IPS-NIHi7 (cell line): ENCODE results near the gene NRCAM.

Source experiments
- DNase-seq: peaks from one replicate; pipeline ENCODE4 v3.0.0; 2012; ENCODE audit warnings: mixed read lengths; ENCODE audit errors: extremely low spot score

NRCAM gene

DNA sequence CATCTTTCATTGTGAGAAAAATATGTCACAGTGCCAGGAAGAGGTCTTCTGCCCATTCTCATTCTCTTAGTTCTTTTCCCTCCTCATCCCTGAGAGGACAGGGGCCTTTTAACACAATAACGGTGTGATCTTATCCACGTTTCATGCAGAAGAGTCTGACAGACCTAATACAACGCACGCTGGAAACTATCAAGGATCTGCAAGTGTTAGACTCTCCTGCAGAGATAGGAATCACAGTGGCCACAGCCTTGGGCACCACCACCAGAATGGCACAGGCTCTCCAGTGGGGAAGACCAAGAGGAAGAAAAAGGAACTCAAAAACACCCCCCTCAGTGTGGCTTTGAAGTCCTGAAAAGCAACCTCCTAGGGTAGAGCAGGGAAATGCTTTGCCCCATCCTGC lies 253.5 kb downstream of the NRCAM start:
- DNase-seq, result no peak

DNA sequence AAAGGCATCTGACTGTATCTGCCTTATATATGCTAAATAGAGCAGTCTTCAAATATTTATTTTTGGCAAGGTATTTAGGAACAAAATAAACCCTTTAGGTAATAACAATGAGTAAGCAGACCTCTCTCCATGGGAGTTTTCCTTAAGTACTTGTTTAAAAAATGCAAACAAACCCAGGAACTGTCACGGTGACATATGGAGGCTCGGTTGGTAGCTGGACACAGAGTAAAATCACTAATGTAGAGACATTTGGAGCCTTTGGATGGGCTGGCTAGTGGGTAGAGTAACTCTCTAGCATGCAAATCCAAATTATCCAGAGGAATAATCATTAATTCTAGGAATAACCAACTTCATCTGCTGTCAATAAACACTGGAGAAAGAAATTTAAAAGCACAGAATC lies 254.5 kb downstream of the NRCAM start:
- no peak for DNase-seq

DNA sequence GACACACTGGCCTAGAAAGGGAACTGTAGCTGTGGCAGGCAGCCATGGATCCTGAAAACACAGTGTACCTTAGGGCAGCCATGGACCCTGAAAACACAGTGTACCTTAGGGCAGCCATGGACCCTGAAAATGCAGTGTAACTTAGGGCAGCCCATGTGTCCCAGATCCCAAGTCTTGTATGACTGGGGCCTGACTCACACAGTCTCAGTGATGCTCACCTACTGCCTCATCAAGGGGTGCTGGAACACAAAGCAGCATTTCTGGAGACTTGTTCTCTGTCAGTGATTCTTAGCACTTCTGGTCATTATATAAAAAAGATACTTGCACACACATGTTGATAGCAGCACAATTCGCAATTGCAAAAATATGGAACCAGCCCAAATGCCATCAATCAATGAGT lies 255.9 kb downstream of the NRCAM start:
- no peak for DNase-seq

DNA sequence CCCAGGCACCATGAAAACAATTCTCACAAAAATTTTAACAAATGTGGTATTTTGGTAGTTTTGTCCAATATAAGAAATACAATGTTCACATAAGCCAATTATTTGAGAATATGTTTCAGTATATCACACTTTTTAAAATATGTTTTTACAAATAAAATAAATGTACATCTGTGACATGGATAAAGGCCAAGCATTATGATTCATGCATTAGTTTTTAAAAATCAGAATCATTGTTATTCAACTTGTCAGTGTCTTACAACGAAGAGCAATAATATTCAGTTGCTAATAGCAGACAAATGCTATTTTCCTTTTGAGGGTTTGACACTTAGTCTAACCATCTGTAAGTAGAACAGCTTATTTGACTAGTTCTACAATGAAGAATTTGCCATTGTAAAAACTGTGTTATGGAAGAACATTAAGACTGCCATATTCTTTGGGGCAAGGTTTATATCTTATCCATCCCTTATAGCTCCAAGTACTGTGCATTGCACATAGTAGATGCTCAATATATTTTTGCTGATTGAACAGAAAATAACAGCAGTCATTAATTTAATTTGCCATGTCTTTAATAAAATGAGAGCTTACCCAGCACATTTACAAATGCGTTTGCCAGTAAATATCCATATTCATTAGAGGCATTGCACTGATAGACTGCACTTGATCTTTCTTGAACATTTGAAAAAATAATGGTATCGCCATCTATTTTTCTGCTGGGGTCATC lies 258.7 kb downstream of the NRCAM start:
- DNase-seq, result no peak

DNA sequence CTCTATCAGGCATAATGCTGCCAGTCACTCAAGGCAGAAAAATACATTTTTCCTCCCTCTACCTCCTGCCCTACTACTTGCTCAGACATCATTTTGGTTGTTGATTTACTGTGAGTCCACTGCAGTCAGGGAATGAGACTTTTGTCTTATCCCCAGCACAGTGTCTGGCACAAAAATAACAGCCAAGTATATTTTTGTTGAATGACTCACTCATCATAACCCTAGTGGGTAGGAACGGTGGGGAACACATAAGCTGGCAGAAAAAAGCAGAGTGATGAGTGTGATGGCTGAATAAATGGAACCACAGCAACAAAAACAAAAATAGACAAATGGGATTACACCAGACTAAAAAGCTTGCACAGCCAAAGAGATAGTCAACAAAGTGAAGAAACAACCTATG lies 260.2 kb downstream of the NRCAM start:
- DNase-seq, result no peak

DNA sequence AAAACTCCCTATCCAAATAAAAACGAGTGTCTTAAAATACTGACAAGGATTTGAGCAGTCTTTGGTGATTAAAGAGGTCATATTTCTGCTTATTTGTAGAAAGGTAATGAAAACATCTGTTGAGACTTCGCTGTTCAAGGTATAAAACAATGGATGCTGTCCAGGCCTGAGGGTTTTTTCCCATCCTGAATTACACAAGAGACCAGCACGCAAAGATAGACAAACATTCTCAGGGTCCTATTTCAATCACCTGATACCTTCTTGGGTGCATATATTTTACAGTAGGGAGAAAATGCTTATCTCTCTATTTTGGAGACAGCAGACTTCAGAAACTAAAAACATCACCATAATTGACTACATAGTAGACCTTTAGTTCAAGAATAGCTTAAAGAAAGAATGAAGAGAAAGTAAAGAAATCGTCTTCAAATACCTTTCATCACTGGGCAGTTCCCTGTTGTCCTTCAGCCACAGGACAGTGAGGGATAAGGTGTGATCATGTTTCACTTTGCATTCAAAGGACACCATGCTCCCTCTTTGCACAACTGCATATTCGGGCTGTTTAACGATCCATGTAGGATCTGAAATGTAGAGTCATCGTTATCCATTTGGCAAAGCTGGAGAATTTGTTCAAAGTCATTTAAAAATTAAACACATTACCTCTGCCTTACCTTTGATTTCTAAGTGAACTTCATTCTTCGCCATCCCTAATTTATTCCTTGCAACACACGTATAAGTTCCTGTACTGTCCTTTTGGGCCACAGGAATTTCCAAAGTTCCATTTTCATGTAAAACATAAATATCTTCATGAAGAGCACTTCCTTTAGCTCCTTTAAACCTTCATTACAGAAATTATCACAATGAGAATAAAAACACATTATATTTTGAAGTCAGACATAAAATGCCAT lies 262.4 kb downstream of the NRCAM start:
- DNase-seq, result no peak

DNA sequence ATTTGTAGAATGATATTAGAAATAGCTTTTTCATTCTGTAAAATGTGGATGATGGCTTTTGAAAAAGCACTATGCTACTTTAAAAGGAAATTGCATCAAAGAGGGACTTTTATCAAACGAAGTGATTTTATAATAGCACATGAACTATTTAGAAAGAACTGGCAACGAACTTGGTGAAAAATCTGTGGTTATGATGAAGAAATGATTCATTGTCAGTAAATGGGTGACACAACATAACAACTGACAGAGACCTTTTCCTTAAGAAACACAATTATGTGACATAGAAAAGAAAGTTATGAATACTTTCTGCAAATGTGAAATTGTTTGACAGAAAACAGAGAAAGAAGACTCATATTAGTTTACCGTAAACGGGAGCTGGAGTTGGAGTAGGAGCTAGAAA lies 265.3 kb downstream of the NRCAM start:
- DNase-seq, result no peak

DNA sequence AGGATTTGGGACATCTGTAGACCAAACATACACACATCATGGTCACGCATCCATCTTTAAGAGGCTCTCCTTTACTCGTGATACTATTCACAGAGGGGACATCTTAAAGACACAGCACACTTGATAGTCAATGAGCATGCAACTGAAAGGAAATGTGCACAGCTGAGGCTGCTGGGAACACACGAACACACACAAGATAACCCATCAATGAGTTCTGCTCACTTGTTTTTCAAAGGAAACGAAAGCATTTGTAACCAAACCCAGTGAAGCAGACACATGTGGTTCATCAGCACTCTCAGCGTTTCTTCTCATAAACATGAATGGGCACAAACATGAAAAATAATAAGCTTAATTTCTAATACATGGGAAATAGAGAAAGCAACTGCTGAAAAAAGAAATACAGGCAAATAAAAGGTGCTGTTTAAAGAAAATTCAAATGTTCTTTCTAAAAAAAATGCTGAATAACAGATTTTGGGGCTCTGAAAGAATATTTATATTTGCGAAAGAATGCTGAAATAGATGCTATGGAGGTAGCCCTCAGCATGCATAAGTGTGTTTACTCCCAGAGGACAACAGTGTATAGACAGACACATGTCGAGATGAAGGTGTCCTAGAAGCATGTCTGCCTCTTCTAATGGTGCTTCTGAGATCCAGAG lies 266.4 kb downstream of the NRCAM start:
- DNase-seq, result no peak

DNA sequence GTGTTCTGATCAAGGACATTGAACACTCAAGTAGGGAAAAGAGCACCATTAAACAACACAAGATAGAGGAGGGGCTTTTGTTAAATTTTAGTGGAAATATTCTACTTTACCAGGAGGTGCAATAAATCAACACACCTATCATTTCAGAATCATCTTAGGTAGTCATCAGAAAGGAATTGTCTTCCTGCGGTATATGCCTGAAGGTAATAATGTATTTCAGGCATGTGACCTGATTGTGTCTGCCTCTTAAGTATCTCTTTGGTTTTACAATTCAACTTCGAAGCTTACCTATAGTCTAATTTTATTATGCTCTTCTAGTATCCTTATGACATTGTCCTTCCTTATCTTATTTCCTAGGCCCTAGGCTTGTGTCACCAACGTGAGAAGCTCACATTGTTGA lies 267.5 kb downstream of the NRCAM start:
- no peak for DNase-seq

DNA sequence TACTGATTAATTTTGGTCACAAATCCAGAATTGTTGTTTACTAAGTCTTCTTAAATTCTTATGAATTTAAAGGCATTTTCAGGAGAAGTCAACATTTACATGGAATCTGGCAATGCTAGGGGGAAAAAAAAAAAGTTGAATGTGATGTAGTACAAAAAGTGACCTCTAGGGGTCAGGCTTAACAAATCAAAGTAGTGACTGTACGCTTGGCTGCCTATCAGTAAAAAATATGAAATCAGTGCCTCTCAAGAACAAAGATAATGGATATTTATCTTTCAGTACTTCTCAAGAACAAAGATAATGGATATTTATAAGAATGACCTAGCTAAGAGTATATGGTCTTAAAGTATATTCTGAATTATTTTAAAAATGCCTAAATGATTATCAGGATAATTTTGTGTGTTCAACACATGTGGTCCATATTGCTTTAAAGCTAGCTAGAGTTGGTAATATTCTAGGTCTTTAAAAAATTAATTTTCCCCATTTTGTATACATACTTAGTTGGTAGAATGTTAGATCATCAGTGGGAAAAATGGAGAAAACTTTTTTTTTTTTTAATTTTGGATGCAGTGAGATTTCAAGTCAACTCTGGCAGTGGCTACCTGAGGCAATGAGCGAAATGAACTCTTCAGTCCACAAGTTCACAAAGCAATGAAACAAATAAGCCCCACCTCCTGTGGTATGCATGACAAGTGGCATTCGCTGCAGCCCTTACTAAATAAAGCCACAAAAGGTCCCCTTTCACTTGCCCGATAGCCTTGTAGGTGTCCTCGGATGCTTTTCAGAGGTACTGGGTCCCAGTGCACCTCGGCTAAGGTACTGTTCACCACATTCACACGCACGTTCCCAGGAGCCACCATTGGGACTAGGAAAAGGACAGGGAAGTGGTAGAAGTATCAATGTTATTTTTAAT lies 274.9 kb downstream of the NRCAM start:
- DNase-seq, result peak; percentile 59

DNA sequence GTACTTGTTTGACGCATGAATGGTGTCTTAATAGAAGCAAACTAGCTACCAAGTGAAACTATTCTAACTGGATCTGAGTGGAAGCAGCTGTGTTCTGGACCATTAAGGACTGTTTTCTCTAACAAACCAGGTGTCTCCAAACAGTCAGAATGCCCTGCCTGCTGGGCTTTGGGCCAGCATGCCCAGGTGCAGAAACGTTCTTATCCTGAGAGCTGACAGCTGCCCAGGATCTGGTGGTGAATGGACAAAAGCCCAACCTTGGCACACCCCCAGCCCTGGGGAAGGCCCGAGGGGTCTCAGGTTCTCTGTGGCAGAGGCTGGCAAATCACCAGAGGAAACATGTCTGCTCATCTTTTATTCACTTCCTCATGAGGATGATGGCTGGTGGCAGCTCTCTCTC lies 277.8 kb downstream of the NRCAM start:
- DNase-seq, result no peak

DNA sequence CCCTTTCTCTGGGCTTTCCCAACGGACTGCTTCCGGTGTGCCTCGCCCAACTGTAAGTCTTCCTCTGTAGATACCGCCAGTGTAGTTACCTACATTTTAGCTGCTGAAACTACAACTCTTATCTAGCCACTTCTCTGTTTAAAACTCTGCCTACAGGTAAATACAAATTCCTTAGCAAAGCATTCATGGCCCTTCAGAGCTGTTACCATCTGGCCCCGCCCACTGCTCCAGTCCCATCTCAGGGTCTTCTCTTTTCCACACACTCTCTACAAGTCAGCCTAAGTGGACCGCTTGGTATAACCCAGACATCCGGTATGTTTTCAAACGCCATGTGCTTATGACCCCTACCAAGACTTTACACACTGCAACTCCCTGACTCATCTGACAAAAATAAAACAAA lies 285.1 kb downstream of the NRCAM start:
- DNase-seq, result peak; percentile 31

DNA sequence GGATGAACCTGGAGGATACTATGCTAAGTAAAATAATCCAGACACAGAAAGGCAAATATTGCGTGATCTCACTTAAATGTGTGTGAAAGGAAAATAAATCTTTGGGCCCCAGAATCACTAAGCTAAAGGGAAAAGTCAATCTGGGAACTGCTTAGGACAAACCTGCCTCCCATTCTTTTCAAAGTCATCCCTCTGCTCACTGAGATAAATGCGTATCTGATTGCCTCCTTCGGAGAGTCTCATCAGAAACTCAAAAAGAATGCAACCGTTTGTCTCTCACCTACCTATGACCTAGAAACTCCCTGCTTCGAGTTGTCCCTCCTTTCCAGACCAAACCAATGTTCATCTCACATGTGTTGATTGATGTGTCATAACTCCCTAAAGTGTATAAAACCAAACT lies 286.0 kb downstream of the NRCAM start:
- no peak for DNase-seq

DNA sequence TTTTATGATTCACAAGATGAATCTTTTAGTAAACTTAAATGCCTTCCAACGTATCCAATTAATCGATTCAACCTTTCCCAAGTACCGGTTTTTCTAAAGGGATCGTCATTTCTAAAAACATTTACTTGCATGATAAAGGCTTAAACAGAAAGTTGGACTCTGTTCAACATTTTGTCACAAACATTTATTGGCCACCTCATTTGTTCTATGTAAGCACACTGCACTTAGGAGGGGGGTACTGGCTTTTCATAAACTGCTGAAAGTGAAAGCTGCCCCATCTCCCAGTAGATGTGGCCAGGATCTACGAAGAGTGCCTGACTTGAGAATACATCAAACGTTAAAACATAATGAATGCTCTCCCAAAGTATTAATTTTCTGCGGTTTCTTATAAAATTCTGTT lies 288.8 kb downstream of the NRCAM start:
- no peak for DNase-seq

DNA sequence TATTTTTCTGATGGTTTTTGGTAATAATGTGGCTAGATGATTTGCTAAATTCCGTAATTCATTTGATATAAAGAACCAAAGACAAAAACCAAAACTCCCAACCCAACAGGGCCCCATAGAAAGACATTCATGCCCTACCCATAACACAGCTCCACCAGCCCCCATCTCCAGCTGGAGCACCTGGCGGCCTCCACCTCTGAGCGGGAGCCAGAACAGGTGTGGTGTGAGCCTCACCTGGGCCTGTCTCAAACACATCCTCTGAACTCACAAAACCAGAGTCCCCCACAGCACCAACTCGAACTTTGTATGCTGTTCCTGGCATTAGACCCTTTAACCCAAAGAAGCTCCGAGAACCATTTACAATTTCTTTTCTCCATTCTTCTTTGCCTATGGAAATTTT lies 289.5 kb downstream of the NRCAM start:
- DNase-seq, result no peak

DNA sequence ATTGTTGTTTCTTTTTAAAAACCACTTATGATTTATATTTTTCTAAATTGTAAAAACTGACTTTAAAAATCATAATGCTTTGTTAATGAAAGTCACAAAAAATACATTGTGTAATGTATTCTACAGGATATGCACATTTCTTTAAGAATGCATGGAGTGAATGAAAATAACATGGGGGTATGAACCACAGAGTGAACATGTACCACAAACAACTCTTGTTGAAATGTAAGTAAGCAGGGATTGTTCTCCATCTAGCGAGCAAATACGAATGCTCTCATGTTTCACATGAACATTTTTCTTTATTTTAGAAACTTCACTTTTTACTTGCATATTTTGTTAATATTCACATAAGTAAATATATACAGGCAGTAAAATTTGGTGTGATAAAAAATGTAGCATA lies 290.5 kb downstream of the NRCAM start:
- DNase-seq, result no peak

DNA sequence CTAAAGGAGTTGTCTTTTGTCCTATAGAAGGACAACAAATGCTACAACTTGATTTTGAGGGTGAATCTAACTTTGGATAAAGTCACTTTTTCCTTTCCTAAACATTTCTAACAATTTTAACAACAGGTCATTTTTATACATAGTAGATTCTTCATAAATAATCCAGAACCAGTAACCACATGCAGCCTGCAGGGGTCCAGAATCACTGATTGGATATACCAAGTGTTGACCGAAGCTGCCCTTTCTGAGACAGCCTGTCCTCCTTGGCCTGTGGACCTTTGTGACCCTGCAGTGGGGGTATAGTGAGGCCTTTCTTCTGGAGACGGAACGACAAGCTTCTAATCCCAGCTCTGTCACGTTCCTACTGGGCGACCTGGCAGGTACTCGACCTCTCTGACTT lies 291.3 kb downstream of the NRCAM start:
- no peak for DNase-seq

DNA sequence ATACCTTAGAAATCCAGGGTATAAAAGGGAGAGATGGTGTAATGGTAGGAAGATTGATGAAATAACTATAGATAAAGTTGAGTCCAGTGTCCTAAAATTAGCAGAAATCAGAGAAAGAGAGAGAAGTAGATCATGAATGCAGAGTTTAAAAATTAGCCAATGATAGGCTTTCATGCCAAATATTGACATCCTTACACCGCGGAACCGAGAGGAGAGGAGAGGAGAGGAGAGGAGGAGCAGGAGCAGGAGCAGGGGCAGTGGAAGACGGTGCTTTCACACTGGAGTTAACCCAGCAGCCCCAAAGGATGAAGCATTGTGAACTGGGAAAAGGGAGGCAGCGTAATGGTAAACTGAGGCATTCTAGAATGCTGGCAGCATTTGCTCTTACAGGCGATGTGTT lies 291.9 kb downstream of the NRCAM start:
- no peak for DNase-seq

DNA sequence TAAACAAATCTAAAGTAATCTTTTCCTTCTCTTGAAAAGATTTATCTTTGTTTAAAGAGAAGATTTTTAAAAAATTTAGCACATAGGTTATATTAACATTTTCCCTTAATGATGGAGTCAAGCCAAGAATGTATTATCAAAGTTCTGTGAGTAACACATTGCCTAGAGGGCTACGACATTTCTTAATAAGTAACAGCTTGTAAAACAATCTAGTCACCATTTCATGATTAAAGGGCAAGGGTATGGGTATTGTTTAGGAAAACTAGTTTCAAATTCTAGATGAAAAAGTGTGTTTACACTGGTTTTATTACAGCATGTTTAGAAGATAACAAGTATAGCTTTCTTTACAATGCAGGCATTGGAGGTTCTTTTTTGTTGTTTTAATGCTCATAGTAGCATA lies 297.5 kb downstream of the NRCAM start:
- DNase-seq, result no peak

DNA sequence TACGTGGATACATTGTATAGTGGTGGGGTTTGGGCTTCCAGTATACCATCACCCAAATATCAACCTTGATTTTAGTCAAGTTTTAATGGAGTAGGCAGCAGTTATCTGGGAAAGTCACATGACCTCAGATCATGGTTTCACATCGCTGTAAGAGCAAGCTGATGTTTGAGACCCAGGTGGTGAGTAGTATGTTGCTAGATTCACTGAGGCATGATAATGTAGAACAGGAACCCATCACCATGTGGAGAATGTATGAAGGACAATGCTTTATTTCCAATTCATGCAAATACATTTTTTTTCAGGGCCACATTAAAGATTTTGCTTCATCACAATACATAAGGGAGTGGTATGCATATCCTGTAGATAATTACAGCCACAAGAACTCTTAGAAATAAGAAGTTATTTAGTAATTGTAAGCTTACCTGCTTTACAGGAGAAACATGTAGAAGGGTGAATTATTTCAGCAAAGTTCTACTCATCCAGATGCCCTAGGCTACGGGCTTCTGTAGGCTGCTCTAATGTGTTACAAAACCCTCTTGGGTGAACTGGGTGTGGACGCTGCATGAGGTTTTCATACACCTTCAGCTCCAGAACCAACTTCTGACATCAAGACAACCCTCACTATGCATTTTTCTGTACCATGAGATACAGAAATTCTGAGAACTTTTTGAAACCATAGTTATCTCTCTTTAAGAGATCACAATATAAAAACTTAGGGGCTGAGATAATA lies 298.5 kb downstream of the NRCAM start:
- no peak for DNase-seq
